Measurements from ENCODE around the gene ADAMTS6.
A peak's percentile ranks its signal among the peaks of the same experiment; 100 is the strongest.
"Not testable (repeated sequence)": the region's sequence is repeated elsewhere in the genome, so short reads cannot be mapped to it uniquely, and the experiment has no call there.

The ADAMTS6 gene

DNA sequence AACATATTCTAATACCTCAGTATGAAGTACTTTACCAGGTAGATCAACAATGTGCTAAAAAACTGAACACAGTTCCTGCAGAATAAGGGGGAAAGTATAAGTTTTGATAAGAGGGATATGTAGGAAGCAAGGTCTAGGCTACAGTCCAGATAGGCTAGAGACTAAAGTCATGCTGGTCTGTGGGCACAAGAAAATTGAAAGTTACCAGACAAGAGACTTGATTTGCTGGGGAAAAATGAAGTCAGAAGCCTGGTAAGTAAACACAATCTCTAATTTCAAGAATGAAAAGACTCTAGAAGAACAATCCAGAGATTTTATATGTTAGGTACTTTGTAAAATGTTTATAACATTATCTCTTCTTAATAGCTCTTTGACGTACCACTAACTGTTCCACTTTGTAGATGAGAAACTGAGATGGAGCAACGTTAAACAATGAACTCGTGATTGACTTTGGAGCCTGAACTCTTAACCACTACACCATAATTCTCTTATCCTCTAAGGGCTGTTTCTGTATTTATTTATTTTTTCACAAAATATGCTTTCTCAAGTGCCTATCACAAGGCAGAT is 19.5 kb downstream of the ADAMTS6 start:
- no peak for DNase-seq

- DNase-seq, result no peak
Measured at GRCh38 chr5:65461490-65461889, 20.2 kb downstream of the ADAMTS6 start.

- no peak for DNase-seq
Measured at GRCh38 chr5:65459995-65460394, 21.7 kb downstream of the ADAMTS6 start.

GRCh38 chr5:65455064-65455463 is 26.7 kb downstream of the ADAMTS6 start:
- no peak for DNase-seq

DNA sequence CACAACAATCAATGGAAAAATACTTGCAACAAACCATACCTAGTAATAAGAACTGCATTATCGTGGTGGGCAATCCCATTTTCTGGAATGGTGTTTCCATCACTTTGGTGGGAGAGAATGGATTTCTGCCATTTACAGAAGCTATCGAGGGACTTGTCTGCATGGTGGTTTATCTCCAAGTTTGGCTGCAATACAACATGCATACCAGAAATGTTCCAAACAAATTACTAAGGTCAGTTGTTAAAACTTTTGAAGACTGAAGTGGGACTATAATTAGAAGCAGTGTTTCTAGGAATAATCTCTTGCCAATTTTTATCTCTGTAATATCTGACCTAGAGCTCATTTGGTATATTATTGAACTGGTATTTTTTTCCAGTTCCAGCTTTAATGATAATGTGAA is 30.3 kb downstream of the ADAMTS6 start:
- DNase-seq, result no peak

DNA sequence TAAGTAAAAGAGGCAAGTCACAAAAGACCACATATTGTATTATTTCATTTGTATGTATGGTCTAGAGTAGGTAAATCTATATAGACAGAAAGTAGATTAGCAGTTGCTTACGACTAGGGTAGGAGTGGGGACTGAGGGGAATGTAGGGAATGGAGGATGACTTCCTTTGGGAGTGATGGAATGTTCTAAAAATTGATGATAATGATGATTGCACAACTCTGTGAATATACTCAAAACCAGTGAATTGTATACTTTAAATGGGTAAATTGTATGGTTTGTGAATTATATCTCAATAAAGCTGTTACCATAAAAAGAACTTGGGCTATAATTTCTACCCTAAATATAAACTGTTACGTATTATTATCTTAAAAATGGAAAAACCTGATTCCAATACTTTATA is 35.0 kb downstream of the ADAMTS6 start:
- DNase-seq, result no peak

DNA sequence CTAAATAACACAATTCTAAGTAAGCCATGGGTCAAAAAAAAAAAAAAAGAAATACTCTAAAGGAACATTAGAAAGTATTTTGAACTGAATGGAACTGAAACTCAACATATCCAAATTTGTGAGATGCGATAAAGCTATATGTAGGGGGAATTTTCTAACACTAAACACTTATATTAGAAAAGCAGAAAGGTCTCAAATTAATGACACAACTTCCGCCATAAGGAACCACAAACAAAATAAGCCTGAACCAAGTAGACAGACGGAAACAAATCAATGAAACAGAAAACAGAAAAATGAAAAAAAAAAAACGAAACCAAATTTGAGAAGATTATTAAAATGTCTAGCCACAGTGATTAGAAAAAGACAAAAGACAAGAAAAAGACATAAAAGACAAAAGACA is 39.9 kb downstream of the ADAMTS6 start:
- no peak for DNase-seq

DNA sequence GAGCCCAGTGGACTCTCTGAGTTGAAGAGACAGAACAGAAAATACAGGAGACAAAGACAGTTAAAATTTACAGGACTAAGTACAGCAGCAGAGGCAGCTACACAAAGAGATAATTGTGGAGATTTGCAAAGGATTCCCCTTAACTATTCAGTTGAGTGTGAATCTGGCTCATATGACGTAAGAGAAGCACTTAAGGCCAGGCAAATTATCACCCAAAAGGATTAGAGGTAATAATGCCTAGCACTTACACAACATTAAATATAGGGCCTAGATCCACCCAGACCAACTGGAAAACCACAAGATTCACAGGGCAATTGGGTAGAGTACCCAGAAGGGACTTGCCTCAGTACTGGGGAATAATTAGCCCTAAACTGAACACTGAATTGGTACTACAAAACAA is 41.3 kb downstream of the ADAMTS6 start:
- DNase-seq, result peak in 1 of 2 experiments; percentile 4

DNA sequence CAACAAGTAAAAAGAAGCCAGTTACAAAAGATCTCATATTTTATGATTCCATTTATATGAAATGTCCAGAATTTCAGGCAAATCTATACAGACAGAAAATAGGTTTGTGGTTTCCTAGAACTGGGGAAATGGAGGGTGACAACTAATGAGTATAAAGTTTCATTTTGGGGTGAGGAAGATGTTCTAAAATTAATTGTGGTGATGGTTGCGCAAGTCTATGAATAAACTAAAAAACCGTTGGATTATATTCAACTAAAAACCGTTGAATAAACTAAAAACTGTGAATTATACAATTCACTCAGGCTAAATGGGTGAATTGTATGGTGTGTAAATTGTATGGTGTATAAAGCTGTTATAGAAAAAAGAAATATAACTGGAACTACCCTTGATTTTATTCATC is 47.6 kb downstream of the ADAMTS6 start:
- no peak for DNase-seq

DNA sequence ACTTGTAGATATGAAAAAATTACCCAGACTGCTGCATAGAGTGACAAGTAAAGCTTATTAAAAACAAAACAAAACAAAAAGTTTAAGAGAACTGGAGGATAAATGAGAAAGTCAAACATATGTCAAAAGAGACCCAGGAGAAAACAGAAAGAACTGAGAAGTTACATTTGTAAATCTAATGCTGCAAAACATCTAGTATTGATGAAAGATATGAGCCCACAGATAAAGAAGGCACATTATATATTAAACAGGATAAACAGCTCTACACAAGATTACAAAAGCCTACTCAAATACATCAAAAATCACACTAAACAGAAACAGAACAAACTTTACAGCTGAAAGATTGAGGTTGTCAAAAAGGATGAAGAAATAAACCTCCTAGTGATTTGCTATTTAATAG is 55.1 kb downstream of the ADAMTS6 start:
- no peak for DNase-seq

DNA sequence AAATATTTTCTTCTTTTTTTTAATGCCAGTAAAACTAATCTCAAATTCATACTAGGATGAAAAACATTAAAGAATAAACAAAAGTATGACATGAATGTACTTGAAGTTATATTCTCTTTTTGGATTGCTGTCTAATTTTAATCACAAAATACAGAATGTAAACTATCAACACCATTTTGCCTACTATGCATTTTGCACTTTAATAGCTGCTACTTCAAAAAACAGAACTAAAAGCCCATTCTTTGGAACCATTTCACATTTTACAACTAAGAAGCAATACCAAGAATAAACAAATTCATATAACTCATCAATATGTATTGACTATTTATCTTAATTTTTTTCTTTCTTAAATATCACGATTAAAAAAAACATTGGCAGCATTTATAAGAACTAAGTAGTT is 58.1 kb downstream of the ADAMTS6 start:
- DNase-seq, result no peak

- DNase-seq, result no peak
Measured at GRCh38 chr5:65418661-65419060, 63.1 kb downstream of the ADAMTS6 start.

DNA sequence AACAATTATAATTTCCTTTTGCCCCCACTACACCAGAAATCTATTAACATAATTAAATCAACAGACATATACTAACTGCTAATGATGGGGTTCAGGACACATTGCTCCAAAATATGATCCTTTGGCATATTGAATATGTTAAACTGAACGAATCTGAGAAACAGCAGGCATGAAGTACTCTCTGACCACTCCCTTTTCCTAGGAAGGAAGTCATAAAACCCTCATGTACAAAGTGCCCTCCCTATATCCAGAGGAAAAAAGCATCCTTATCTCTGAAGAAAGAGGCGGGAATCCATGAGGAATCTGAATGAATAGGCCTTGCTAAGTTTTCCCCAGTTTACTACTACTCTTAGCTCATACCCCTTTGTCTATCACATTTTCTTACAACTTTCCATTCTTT is 67.9 kb downstream of the ADAMTS6 start:
- no peak for DNase-seq

- DNase-seq, result no peak
Measured at GRCh38 chr5:65412842-65413241, 68.9 kb downstream of the ADAMTS6 start.

DNA sequence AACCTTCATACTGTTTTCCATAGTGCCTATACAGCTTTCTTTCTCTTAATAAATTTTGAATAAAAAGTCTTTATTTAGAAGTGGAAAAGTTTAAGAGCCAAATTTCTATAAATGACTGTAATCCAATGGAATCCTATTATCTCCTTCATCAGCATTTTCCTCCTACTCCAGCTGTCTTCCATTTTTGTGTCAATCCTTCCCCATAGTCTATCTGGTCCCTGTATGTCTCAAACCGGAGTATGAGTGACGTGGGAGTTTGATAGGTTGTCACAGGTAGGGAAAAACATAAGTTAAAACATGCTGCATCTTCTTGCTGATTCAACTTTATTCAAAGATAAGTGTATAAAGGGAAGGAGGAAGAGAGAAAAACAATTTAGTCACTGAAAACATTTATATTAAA is 70.4 kb downstream of the ADAMTS6 start:
- no peak for DNase-seq

- no peak for DNase-seq
Measured at GRCh38 chr5:65395526-65396155, 86.1 kb downstream of the ADAMTS6 start.

DNA sequence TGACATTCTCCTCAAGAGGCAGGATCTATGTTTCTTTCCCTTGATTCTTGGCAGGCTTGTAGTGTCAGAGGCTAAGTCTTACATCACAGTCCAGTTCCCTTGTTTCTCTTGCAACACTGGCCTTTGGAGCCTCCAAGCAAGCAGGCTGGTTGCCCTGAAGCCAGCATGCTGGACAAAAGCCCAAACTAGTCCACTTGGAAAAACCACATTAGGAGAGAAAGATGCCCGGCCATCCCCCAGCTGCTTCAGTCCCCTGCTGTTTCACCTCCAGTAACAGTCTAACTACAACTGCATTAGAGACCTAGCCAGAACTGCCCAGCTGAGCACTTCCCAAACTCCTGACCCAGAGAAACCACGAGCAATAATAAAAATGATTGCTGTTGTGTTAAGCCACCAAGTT is 87.6 kb downstream of the ADAMTS6 start:
- no peak for DNase-seq

GRCh38 chr5:65391591-65391990 is 90.1 kb downstream of the ADAMTS6 start:
- DNase-seq, result no peak

- DNase-seq, result no peak
Measured at GRCh38 chr5:65390208-65390607, 91.5 kb downstream of the ADAMTS6 start.

DNA sequence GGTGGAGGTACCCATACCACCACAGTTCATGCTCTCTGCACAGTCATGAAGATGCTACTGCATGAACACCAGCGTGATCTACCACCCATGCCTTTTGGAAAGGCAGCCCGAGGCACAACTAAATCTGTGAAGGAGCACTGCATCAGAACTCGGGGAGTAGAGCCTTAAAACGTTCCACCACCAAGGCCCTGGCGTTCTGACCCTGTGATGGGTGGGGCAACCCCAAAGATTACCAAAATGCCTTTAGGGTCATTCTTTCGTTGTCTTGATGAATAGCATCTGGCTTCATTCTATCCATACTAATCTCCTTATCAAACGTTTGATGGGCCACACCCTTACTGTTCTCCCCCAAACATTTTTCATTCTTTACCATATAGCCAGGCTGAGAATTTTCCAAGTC is 97.9 kb downstream of the ADAMTS6 start:
- DNase-seq, result no peak

DNA sequence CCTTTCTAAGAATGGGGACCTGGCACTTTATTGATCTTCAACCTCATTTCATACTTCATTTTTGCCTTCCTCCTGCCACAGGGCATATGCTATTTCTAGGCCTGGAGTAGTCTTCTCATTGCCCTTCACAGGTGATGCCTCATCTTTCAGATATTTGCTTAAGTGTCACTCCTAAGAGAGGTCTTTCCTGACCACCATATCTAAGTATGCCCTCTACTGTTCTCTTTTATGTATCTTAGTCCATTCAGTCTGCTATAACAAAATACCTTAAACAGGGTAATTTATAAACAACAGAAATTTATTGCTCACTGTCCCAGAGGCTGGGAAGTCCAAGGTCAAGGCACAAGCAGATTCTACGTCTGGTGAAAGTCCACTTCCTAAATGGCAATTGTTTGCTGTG is 99.1 kb downstream of the ADAMTS6 start:
- DNase-seq, result no peak

DNA sequence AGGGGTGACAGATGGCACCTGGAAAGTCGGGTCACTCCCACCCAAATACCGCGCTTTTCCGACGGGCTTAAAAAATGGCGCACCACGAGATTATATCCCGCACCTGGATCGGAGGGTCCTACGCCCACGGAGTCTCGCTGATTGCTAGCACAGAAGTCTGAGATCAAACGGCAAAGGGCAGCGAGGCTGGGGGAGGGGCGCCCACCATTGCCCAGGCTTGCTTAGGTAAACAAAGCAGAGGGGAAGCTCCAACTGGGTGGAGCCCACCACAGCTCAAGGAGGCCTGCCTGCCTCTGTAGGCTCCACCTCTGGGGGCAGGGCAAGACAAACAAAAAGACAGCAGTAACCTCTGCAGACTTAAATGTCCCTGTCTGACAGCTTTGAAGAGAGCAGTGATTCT is 111.2 kb downstream of the ADAMTS6 start:
- not testable (repeated sequence) for DNase-seq

- DNase-seq, result no peak
Measured at GRCh38 chr5:65366655-65367054, 115.1 kb downstream of the ADAMTS6 start.

DNA sequence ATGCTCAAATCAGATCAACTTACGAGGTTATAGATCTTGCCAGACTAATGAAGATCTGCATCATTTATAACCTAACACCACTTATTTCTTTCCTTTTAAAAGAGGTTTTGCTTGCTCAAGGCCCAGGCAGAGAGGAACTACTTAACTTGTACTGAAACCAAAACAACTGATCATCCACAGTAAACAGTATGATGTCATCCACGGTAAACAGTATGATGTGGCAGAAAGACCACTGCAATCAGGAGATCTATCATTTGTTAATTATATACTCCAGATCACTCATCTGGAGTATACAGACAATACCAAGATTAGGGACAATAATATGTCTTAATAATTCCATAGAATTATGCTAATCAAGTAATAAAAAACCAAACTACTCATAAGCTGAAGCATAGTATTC is 116.8 kb downstream of the ADAMTS6 start:
- DNase-seq, result no peak

- DNase-seq, result no peak
Measured at GRCh38 chr5:65363499-65363898, 118.2 kb downstream of the ADAMTS6 start.

Measured in NCI-H187 (cell line).